ENCODE data around the gene OGFOD1. TPM values are rescaled to one million over a fixed set of nuclear protein-coding genes. Genes with fewer than 3 reads are reported as not detected.

Gene OGFOD1
- total and polyA plus RNA-seq, 12 donors, result 8.9 to 41.0 (median 35.8) TPM

GRCh38 chr16:56479469-56479868, 28.1 kb downstream of the OGFOD1 start:
- no peak for TF ChIP-seq CTCF (IDR thresholded peaks at IDR 0.05)
- no peak for DNase-seq
- intact Hi-C loops (cut with DNase I), result no loop called here
- Histone ChIP-seq H3K36me3 (peaks cover 0 to 100% (median 61%) of the 10 kb centered on the region in 9 donors), H3K27me3 (no peaks in the 10 kb centered on the region), H3K4me1 (peaks cover 0 to 11% (median 0%) of the 10 kb centered on the region in 9 donors), H3K9me3 (no peaks in the 10 kb centered on the region), H3K4me3 (no peak overlapping the region), H3K27ac (no peak overlapping the region)
- WGBS, 2 donors, result 97 to 100% methylated on average over 2 of the region's 2 CpGs
- ATAC-seq, result no peak

DNA sequence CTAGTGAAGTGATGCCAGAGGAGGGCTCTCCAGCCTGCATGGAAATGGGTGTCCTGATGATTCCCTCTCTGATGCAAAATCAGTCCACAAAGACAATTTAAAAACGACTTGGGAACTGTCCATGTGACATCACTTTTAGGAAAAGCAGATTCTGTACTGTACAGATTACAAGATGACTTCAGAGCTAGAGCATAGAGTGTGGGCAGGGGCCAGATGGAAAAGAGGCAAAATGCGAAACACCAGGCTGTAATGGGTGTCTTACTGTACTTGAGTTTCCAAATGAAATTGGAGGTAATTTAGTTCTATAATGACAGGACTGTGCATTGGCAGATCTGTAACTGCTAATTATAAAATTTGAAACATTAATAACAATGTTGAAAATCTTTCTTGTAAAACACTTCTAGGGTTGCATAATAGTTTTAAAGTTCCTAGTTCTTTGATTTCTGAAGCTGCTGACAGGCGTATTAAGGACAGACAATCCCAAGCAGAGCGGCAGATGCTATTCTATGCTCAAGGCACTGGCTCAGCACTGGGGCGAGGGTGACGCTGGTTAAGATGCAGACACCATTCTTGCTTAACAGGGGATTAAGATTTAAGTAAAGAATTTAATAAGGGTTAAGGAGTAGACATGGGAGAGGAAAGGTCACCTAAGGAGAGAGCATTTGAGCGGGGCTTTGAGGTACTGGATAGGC, 29.6 kb downstream of the OGFOD1 start:
- Histone ChIP-seq H3K36me3 (peaks cover 0 to 100% (median 55%) of the 10 kb centered on the region in 9 donors), H3K4me3 (no peak overlapping the region), H3K4me1 (peaks cover 0 to 11% (median 0%) of the 10 kb centered on the region in 9 donors), H3K27me3 (no peaks in the 10 kb centered on the region), H3K27ac (no peak overlapping the region), H3K9me3 (no peaks in the 10 kb centered on the region)
- intact Hi-C loops (cut with DNase I), result no loop called here
- no peak for TF ChIP-seq CTCF (IDR thresholded peaks at IDR 0.05)
- DNase-seq (no peak), ATAC-seq (no peak)
- WGBS, 2 donors, result 86 to 87% methylated on average over 7 of the region's 7 CpGs

DNA sequence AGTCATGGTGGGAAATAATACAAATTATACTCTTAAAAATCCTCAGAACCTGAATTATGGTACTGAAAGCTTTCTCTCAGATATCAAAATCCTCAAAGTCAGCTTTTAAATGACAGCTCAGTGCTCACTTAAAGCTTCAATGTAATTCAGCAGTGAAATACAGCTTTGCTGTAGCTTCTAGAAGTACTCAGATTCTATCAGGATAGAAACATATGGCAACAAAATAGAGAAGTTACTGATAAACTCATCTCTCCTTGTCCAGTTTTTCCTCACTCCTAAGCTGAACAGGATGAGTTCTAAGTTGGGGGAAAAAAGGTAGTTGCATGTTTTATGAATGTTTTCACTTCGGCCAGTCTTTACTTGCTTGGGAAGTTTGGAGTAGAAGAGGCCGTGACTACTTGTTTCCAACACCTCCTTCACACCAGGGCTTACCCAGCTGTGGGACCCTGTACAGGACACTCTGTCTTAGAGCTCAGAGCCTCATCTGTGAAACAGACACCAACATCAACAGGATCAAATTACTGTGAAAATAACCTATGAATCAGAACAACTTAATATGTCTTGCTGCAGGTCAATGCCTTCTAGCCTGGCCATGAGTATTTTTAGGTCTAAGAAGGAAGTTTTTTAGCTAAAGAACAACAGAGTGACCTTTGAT, 30.2 kb downstream of the OGFOD1 start:
- H3K36me3 ChIP-seq, result peaks cover 0 to 100% (median 52%) of the 10 kb centered on the region in 9 donors
- H3K4me3 ChIP-seq, result no peak overlapping the region
- no peak for TF ChIP-seq CTCF (IDR thresholded peaks at IDR 0.05)
- 93 to 95% methylated on average over 2 of the region's 2 CpGs for WGBS, 2 donors
- H3K4me1 ChIP-seq, result peaks cover 0 to 10% (median 0%) of the 10 kb centered on the region in 9 donors
- no peaks in the 10 kb centered on the region for H3K9me3 ChIP-seq
- DNase-seq (no peak), ATAC-seq (no peak)
- no peak overlapping the region for H3K27ac ChIP-seq
- intact Hi-C loops (cut with DNase I), result no loop called here
- no peaks in the 10 kb centered on the region for H3K27me3 ChIP-seq

- intact Hi-C loops (cut with DNase I), result no loop called here
- Histone ChIP-seq H3K36me3 (peaks cover 0 to 91% (median 42%) of the 10 kb centered on the region in 9 donors), H3K27ac (no peak overlapping the region), H3K9me3 (no peaks in the 10 kb centered on the region), H3K4me3 (no peak overlapping the region), H3K4me1 (peaks cover 0 to 2% (median 0%) of the 10 kb centered on the region in 9 donors), H3K27me3 (no peaks in the 10 kb centered on the region)
- DNase-seq (no peak), ATAC-seq (no peak)
- 80 to 81% methylated on average over 5 of the region's 5 CpGs for WGBS, 2 donors
- TF ChIP-seq CTCF (IDR thresholded peaks at IDR 0.05), result no peak
These were observed 31.4 kb downstream of the OGFOD1 start for GRCh38 chr16:56482683-56483236.
